ENCODE measurements around the gene ABCC3.

Gene ABCC3

GRCh38 chr17:50594128-50594823 lies 40.4 kb upstream of the ABCC3 start:
- no peak overlapping the region for H3K4me3 ChIP-seq (ENCODE audit: low read length)
- H3K36me3 ChIP-seq (ENCODE audit: insufficient read depth, low read depth, low read length), result no peaks in the 10 kb centered on the region
- H3K9ac ChIP-seq (ENCODE audit: low read depth, low read length), result no peak overlapping the region
- H3K27me3 ChIP-seq (ENCODE audit: insufficient read depth, low read length), result no peaks in the 10 kb centered on the region; the same call in 1 of the 2 replicates
- peaks cover 7% of the 10 kb centered on the region; the same call in 1 of the 2 replicates for H3K4me1 ChIP-seq (ENCODE audit: insufficient read depth, low read length)
- H3K9me3 ChIP-seq (ENCODE audit: insufficient read depth, low read depth, low read length), result no peaks in the 10 kb centered on the region
- H3K27ac ChIP-seq (ENCODE audit: low read length), result no peak overlapping the region

DNA sequence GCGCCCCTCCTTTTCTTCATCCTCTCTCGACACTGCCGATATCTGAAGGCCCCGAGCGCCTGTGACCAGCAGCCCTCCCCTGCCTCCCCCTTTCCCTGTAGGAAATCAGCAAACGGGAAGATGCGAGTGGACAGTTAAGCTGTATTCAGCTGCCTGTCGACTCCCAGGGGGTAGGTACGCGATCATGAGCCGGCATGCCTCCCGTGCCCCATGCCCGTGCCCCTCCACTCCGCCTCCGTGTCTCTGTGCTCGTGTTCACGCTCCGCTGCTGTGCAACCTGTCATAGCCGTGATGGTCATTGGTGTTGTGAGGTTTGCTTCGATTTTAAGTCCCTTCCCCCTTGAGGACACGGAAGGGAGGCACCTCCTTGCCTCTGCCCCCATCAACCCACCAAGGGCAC lies 39.8 kb upstream of the ABCC3 start:
- no peaks in the 10 kb centered on the region for H3K36me3 ChIP-seq (ENCODE audit: insufficient read depth, low read depth, low read length)
- H3K4me1 ChIP-seq (ENCODE audit: insufficient read depth, low read length), result peaks cover 7% of the 10 kb centered on the region; the same call in 1 of the 2 replicates
- H3K27me3 ChIP-seq (ENCODE audit: insufficient read depth, low read length), result no peaks in the 10 kb centered on the region; the same call in 1 of the 2 replicates
- H3K9me3 ChIP-seq (ENCODE audit: insufficient read depth, low read depth, low read length), result no peaks in the 10 kb centered on the region
- no peak overlapping the region for H3K9ac ChIP-seq (ENCODE audit: low read depth, low read length)
- H3K27ac ChIP-seq (ENCODE audit: low read length), result no peak overlapping the region
- no peak overlapping the region for H3K4me3 ChIP-seq (ENCODE audit: low read length)

- Histone ChIP-seq H3K4me1 (ENCODE audit: insufficient read depth, low read length) (peaks cover 7% of the 10 kb centered on the region; the same call in 1 of the 2 replicates), H3K27ac (ENCODE audit: low read length) (no peak overlapping the region), H3K9ac (ENCODE audit: low read depth, low read length) (no peak overlapping the region), H3K9me3 (ENCODE audit: insufficient read depth, low read depth, low read length) (no peaks in the 10 kb centered on the region), H3K27me3 (ENCODE audit: insufficient read depth, low read length) (no peaks in the 10 kb centered on the region; the same call in 1 of the 2 replicates), H3K36me3 (ENCODE audit: insufficient read depth, low read depth, low read length) (no peaks in the 10 kb centered on the region), H3K4me3 (ENCODE audit: low read length) (no peak overlapping the region)
These were observed 38.3 kb upstream of the ABCC3 start for GRCh38 chr17:50596191-50597037.

DNA sequence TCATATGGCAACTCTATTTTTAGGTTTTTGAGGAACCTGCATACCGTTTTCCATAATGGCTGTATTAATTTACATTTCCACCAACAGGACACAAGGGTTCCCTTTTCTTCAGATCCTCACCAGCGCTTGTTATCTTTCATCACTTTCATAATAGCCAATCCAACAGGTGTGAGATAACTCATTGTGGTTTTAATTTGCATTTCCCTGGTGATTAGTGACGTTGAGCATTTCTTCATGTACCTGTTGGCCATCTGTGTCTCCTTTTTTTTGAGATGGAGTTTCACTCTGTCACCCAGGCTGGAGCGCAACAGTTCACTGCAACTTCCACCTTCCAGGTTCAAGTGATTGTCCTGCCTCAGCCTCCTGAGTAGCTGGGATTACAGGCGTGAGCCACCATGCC lies 36.2 kb upstream of the ABCC3 start:
- H3K4me3 ChIP-seq (ENCODE audit: low read length), result no peak overlapping the region
- no peaks in the 10 kb centered on the region; the same call in 1 of the 2 replicates for H3K27me3 ChIP-seq (ENCODE audit: insufficient read depth, low read length)
- H3K27ac ChIP-seq (ENCODE audit: low read length), result no peak overlapping the region
- H3K36me3 ChIP-seq (ENCODE audit: insufficient read depth, low read depth, low read length), result no peaks in the 10 kb centered on the region
- H3K4me1 ChIP-seq (ENCODE audit: insufficient read depth, low read length), result no peaks in the 10 kb centered on the region; the same call in 1 of the 2 replicates
- H3K9ac ChIP-seq (ENCODE audit: low read depth, low read length), result no peak overlapping the region
- no peaks in the 10 kb centered on the region for H3K9me3 ChIP-seq (ENCODE audit: insufficient read depth, low read depth, low read length)

DNA sequence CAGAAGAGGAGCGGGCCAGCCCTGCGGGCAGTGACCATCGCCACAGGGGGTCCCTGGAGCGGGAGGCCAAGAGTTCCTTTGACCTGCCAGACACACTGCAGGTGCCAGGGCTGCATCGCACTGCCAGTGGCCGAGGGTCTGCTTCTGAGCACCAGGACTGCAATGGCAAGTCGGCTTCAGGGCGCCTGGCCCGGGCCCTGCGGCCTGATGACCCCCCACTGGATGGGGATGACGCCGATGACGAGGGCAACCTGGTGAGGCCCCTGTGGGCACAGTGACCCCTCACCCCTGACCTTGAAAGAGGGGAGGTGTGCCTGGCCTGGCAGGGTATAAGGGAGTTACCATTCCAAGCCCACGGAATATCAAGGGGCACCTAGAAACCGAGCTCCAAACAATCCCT lies 35.1 kb upstream of the ABCC3 start:
- Histone ChIP-seq H3K4me3 (ENCODE audit: low read length) (no peak overlapping the region), H3K36me3 (ENCODE audit: insufficient read depth, low read depth, low read length) (no peaks in the 10 kb centered on the region), H3K27me3 (ENCODE audit: insufficient read depth, low read length) (no peaks in the 10 kb centered on the region; the same call in 1 of the 2 replicates), H3K27ac (ENCODE audit: low read length) (no peak overlapping the region), H3K4me1 (ENCODE audit: insufficient read depth, low read length) (no peaks in the 10 kb centered on the region), H3K9me3 (ENCODE audit: insufficient read depth, low read depth, low read length) (no peaks in the 10 kb centered on the region), H3K9ac (ENCODE audit: low read depth, low read length) (no peak overlapping the region)

DNA sequence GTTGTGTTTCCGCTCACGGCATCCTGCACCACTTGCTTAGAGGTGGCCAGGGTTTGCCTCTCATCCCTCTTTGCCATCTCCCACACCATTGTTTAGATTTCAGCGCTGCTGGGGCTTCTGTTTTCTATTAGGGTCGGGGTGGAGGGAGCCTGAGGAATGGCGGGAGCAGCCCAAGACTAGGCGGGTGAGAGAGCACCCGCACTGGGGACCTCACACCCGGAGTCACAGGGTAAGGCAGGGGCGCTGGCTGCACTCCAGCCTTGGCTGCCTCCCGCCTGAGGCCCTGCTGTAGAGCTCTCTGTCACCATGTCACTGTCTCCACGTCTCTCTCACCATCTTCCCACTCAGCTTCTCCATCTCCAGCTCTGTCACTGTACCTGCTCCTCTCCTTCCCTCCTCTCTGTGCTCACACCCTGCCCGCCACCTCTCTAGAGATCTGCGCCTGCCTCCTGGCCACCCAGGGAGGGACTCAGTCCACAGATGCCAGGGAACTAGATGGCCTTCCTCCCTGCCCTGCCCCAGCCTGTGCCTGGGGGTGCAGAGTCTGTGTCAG lies 32.8 kb upstream of the ABCC3 start:
- Histone ChIP-seq H3K4me3 (ENCODE audit: low read length) (no peak overlapping the region), H3K27me3 (ENCODE audit: insufficient read depth, low read length) (no peaks in the 10 kb centered on the region; the same call in 1 of the 2 replicates), H3K36me3 (ENCODE audit: insufficient read depth, low read depth, low read length) (no peaks in the 10 kb centered on the region), H3K9me3 (ENCODE audit: insufficient read depth, low read depth, low read length) (no peaks in the 10 kb centered on the region), H3K27ac (ENCODE audit: low read length) (no peak overlapping the region), H3K4me1 (ENCODE audit: insufficient read depth, low read length) (no peaks in the 10 kb centered on the region), H3K9ac (ENCODE audit: low read depth, low read length) (no peak overlapping the region)

GRCh38 chr17:50602836-50603235 lies 31.8 kb upstream of the ABCC3 start:
- no peak overlapping the region for H3K27ac ChIP-seq (ENCODE audit: low read length)
- H3K4me3 ChIP-seq (ENCODE audit: low read length), result no peak overlapping the region
- H3K27me3 ChIP-seq (ENCODE audit: insufficient read depth, low read length), result no peaks in the 10 kb centered on the region; the same call in 1 of the 2 replicates
- no peaks in the 10 kb centered on the region for H3K36me3 ChIP-seq (ENCODE audit: insufficient read depth, low read depth, low read length)
- no peaks in the 10 kb centered on the region for H3K9me3 ChIP-seq (ENCODE audit: insufficient read depth, low read depth, low read length)
- no peaks in the 10 kb centered on the region for H3K4me1 ChIP-seq (ENCODE audit: insufficient read depth, low read length)
- no peak overlapping the region for H3K9ac ChIP-seq (ENCODE audit: low read depth, low read length)

- Histone ChIP-seq H3K36me3 (ENCODE audit: insufficient read depth, low read depth, low read length) (no peaks in the 10 kb centered on the region), H3K27me3 (ENCODE audit: insufficient read depth, low read length) (no peaks in the 10 kb centered on the region; the same call in 1 of the 2 replicates), H3K9me3 (ENCODE audit: insufficient read depth, low read depth, low read length) (no peaks in the 10 kb centered on the region), H3K27ac (ENCODE audit: low read length) (no peak overlapping the region), H3K4me1 (ENCODE audit: insufficient read depth, low read length) (no peaks in the 10 kb centered on the region), H3K9ac (ENCODE audit: low read depth, low read length) (no peak overlapping the region), H3K4me3 (ENCODE audit: low read length) (no peak overlapping the region)
These were observed 31.3 kb upstream of the ABCC3 start for GRCh38 chr17:50603340-50603739.

DNA sequence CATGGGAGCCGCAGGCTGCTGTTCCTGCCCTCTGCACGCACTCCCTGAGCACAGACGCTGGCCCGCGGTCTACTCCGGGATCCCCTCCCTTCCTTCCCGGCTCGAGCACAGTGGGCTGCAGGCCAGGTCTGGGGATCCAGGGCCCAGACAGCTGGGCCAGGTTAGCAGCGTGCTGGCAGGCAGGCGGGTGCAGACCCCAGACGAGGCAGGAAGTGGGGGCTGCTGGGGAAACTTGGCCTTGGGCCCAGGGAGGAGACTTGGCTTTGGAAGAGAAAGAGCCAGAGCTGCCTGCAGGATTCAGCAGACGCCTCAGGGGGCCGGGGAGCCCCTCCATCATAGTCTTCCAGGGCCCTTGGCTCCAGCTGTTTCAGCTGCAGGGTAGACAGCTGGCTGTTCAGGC lies 30.2 kb upstream of the ABCC3 start:
- no peaks in the 10 kb centered on the region; the same call in 1 of the 2 replicates for H3K27me3 ChIP-seq (ENCODE audit: insufficient read depth, low read length)
- H3K9ac ChIP-seq (ENCODE audit: low read depth, low read length), result no peak overlapping the region
- H3K9me3 ChIP-seq (ENCODE audit: insufficient read depth, low read depth, low read length), result no peaks in the 10 kb centered on the region
- H3K36me3 ChIP-seq (ENCODE audit: insufficient read depth, low read depth, low read length), result no peaks in the 10 kb centered on the region
- H3K4me3 ChIP-seq (ENCODE audit: low read length), result no peak overlapping the region
- H3K27ac ChIP-seq (ENCODE audit: low read length), result no peak overlapping the region
- H3K4me1 ChIP-seq (ENCODE audit: insufficient read depth, low read length), result no peaks in the 10 kb centered on the region; the same call in 1 of the 2 replicates

GRCh38 chr17:50605429-50605828 lies 29.3 kb upstream of the ABCC3 start:
- Histone ChIP-seq H3K4me3 (ENCODE audit: low read length) (no peak overlapping the region), H3K4me1 (ENCODE audit: insufficient read depth, low read length) (no peaks in the 10 kb centered on the region; the same call in 1 of the 2 replicates), H3K27ac (ENCODE audit: low read length) (no peak overlapping the region), H3K9me3 (ENCODE audit: insufficient read depth, low read depth, low read length) (no peaks in the 10 kb centered on the region), H3K27me3 (ENCODE audit: insufficient read depth, low read length) (no peaks in the 10 kb centered on the region; the same call in 1 of the 2 replicates), H3K9ac (ENCODE audit: low read depth, low read length) (no peak overlapping the region), H3K36me3 (ENCODE audit: insufficient read depth, low read depth, low read length) (no peaks in the 10 kb centered on the region)

DNA sequence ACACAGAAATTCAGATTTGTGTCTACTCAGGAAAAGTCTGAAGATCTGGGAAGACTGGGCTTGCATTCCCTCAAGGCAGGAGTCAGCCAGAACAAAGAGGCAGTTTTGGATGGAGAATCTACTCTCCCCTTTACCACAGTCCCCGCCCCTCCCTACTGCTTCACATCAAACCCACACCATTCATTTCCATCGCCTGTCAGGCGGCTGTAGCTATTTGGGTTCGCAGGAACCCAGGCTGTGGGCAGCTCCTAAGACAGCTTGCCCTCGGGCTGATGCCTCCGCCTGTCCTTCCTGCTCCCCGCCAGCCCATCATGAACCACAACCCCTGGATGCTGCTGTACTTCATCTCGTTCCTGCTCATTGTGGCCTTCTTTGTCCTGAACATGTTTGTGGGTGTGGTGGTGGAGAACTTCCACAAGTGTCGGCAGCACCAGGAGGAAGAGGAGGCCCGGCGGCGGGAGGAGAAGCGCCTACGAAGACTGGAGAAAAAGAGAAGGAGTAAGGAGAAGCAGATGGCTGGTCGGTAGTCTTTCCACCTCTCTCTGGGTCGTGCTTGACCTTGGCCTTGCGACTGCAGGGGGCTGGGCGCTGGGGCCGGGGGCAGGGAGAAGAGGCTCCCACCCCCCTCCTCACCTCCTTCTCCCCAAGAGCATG lies 27.0 kb upstream of the ABCC3 start:
- Histone ChIP-seq H3K27ac (ENCODE audit: low read length) (no peak overlapping the region), H3K36me3 (ENCODE audit: insufficient read depth, low read depth, low read length) (no peaks in the 10 kb centered on the region), H3K27me3 (ENCODE audit: insufficient read depth, low read length) (no peaks in the 10 kb centered on the region; the same call in 1 of the 2 replicates), H3K9ac (ENCODE audit: low read depth, low read length) (no peak overlapping the region), H3K9me3 (ENCODE audit: insufficient read depth, low read depth, low read length) (no peaks in the 10 kb centered on the region), H3K4me1 (ENCODE audit: insufficient read depth, low read length) (no peaks in the 10 kb centered on the region; the same call in 1 of the 2 replicates), H3K4me3 (ENCODE audit: low read length) (no peak overlapping the region)
